Cerebellar nuclear complex (tissue), 1 donor: ENCODE results near the gene SLX9.

Experiments used
- DNase-seq, 2 experiments: peaks; one replicate each; lab custom pipeline; 2025; lab: John Stamatoyannopoulos, UW

Gene SLX9

DNA sequence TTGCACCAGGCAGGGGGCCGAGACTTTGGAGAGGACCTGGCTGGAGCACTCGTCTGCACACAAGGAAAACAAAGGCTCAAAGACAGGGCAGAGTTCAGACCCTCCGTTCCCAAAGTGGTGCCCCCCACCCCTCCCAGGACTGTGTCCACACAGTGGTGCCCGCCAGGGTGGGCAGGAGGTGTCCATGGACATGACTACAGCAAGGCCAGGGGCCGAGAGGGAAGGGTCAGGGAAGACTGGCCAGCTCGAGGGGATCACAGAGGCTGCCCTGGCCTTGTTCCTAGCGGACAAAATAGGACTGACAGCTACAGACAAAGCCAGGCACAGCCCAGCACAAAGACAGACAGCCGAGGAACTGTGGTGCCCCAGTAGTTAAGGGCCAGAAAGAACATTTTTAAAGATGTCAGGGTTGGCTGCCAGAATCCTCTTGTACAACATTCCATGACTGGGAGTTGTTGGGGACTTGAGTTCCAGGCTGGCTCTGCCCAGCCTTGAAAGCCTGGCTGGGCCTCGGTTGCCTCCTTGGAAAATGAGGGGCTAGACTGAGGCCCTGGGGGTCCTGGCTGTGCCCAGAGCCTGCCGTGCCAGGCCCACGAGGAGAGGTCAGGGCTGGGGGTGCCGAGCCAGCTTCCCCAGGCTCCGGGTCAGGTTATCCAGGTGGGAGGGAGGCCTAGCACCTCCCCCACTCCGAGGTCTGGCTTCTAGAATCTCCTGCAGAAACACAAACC is 63.7 kb downstream of the SLX9 start:
- no peak for DNase-seq

GRCh38 chr21:45004059-45004422 is 64.2 kb downstream of the SLX9 start:
- no peak for DNase-seq

DNA sequence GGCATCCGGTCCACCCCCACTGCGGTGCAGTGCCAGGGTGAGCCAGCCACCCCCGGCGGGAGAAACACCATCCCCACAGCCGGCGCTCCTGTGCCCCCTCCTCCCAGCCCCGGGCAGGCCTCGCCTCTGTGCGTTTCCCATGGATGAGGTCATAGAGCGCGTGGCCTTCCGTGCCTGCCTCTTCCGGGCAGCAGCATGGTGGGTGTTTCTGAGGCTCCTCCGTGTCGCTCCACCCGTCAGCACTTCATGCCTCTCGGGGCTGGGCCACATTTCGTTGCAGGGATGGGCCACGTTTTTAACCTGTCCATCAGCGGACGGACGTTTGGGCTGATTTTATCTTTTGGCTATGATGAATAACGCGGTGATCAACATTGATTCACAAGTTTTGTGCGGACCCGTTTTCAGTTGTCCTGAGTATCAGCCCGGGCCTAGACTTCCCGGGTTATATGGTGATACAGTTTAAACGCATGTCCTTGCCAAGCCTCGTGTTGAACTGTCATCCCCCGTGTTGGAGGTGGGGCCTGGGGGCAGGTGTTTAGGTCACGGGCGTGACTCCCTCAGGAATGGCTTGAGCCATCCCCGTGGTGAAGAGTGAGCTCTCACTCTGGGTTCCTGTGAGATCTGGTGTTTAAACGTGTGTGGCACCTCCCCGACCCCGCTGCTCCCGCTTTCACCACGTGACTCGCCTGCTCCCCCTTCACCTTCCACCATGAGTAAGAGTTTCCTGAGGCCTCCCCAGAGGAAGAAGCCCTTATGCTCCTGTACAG is 64.8 kb downstream of the SLX9 start:
- no peak for DNase-seq

GRCh38 chr21:45006536-45007095 is 66.8 kb downstream of the SLX9 start:
- no peak for DNase-seq

DNA sequence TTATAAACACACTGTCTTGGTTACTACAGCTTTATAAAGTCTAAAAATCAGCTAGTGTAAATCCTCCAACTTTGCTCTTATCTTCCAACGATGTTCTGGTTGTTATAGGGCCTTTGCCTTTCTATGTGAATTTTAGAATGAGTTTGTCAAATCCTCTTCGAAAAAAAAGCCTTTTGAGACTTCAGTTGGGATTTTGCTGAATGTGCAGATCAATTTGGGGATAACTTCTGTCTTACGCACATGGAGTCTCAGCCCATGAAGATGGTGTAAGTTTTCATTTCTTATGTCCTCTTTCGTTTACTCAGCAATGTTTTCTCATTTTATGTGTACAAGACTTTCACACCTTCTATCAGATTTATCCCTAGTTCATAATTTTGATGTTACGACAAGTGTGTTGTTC is 69.8 kb downstream of the SLX9 start:
- DNase-seq: no peak

DNA sequence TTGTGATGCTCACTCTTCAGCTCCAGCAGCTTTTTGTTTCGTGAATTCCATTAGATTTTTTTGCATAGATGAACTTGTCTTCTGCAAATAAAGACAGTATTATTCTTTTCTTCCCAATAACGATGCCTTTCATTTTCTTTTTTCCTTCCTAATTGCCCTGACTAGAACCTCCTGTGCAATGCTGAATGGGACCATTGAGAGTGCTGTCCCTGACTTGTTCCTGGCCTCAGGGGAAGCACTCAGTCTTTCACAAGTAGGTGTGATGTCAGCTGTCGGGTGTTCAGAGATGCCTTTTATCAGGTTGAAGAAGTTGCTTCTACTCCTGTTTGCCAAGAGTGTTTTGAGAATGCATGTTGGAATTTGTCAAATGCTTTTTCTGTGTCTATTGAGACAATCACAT is 70.3 kb downstream of the SLX9 start:
- no peak for DNase-seq

GRCh38 chr21:45010860-45011259 is 71.0 kb downstream of the SLX9 start:
- no peak for DNase-seq

GRCh38 chr21:45011426-45011825 is 71.6 kb downstream of the SLX9 start:
- DNase-seq: no peak

DNA sequence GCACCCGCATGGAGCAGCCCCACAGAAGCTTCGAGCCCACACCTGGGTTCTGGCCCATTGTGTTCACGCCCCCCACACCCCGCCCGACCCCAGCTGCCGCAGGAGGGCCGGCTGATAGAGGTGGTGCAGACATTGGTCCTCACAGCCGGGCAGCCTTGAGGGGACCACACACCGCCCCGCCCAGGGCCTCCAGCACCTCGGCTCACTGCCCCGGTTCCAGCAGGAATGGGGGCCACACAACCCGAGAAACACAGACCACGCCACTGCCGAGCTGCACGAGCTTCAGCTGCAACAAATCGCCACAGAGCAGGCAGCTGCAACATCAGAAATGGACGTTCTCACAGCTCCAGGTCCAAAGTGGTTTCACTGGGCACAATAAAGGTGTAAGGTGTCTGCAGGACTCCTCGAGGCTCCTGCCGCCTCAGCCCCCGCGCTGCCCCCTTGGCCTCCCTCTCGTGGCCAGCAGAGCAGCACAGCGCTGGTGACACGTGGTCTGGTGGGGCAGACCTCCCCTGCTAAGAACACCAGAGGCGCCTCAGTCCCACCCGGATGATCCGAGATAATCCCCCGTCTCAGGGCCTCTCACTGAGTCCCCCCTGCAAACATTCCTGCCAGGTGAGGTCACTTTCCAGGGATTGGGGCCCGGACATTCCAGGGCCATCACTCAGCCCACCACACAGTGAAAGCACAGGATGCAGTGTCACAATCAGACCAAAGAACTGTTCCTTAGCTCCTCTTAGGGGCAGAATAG is 72.3 kb downstream of the SLX9 start:
- DNase-seq: no peak

- no peak for DNase-seq
Measured at GRCh38 chr21:45012662-45013259, 72.9 kb downstream of the SLX9 start.

DNA sequence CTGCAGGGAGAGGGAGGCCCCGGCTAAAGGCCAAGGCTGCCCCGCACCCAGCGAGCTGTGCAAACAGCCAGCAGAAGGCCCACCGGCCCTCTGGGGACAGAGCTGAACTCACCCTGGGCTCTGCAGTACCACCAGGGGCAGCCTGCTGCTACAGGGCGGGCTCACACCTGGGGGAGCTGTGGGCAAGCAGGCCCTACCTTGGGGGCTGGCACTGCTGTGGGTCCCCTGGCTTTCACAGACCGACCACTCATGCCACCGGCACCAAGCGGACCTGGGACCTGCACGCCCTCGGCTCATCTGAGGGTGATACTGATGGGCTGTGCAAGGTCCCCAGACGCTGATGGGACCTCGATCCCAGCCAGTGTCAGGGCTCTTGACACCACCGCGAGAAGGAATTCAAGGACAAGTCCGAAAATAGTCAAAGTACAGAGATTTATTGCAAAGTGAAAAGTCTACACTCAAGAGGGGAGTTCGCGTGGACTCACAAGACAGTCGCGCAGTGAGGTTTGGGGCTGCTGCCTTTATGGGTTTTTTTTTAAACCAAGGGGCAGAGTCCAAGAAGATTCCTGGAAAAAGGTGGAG is 73.5 kb downstream of the SLX9 start:
- DNase-seq: no peak

DNA sequence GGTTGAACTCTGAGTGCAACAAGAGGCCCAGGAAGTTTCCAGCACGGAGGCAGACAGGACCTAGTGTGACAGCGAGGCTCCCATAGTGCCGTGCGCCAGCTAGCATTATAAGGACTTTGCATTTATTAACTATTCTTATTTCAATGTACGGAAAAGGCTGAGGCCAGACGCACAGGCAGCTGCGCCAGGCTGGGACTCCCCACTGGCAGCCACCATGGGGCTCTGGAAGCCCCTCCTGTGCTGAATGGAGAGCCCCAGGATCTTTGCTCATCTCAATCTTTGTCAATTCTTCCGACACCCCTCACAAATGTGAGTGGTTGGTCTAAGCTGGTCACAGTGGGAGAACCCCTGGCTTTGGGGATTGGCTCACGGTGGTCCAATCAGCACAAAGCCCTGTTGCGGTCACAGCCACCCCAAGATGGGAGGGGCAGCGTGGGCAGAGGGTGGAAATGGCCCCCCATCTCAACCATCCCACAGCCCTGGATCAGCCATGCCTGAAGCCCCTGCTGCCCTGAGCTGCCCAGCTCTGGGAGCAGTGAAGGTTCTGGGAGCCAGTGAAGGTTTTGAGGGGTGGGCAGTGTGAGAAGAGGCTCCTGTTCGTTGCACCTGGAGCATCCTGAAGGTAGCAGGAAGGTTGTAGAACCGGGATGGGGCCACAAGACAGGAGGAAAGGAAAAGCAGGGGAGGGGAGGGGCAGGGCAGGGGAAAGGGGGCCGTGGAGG is 75.1 kb downstream of the SLX9 start:
- no peak for DNase-seq

DNA sequence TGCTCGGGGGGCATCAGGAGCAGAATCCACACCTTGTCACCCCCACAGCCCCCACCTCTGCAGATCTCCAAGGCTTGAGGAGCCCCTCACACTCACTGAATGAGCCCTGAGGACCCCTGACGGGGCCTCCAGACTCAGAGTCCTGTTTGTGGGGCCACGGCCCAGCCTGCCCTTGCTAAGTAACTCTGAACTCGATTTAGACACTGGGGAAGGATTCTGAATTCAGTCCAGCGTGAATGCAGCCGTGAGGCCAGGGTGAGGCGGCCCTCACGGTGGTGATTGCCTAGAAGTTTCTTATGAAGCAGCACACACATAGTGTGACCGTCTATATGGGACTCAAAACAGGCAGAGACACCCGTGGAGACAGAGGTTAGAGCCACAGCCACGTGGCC is 75.6 kb downstream of the SLX9 start:
- DNase-seq: no peak

- no peak for DNase-seq
Measured at GRCh38 chr21:45016031-45016405, 76.2 kb downstream of the SLX9 start.

DNA sequence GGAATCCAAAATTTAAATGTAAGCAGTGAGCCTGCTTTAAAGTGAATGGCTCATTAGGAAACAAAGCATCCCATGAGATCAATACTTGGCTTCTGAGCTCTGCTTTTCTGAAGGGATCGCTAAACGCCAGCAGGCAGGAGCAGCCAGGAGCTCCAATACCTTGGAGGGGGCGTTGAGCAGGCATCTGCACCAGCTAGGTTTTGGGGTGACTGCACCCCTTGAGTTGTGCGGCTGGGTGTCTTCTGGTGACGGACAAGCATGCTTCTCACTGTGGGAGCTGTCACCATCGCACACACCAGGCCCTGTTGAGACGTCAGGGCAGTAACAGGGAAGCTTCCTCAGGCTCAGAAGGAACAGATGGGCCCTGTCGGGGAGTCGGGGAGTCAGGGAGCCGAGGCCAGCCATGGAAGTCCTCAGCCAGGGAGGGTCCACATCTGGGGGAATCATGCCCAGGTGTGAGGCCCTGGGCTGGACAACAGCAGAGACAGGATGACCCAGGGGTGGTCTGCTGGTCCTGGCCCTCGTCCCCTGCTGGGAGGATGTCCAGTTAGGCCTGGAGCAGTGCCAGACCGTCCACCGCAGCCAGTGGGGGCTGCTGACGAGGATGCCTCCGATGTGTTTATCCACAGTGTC is 76.7 kb downstream of the SLX9 start:
- no peak for DNase-seq

DNA sequence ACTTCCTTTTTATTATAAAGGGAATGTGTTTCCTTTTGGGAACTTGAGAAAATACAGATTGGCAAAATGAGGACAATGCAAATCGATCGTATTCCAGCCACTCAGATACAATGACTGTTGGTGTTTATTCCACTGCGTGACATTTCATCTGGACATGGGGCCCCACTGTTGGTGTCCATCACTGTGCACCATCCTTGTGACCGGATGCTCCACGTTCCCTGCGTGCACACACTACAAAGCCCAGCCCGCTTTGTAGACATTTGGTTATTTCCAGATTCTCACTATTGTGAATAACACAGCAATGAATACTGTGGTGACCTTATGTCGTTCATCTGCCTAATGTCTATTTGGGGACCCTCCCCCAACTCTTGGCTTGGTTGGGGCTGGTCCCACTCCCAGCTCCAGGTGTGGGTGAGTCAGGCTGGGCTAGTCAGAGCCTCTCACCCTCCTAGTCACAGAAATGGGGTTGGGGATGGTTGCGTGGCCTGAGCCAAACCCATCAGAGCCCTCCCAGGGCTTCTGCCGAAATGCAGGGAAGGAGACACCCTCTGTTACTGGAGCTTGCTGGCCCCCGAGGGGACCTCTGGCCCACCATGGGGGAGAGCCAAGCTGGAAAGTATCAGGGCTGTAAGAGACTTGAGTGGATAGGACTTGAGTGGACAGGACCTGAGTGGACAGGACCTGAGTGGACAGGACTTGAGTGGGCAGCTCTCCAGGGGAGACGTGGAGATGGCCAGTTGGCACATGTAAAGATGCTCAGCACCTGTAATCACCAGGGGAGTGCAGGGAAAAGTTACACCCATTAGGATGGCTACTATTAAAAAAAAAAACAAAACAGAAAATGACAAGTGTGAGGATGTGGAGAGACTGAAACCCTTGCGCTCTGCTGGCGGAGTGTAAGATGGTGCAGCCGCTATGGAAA is 77.5 kb downstream of the SLX9 start:
- no peak for DNase-seq

- DNase-seq: no peak
Measured at GRCh38 chr21:45018131-45019075, 78.6 kb downstream of the SLX9 start.

DNA sequence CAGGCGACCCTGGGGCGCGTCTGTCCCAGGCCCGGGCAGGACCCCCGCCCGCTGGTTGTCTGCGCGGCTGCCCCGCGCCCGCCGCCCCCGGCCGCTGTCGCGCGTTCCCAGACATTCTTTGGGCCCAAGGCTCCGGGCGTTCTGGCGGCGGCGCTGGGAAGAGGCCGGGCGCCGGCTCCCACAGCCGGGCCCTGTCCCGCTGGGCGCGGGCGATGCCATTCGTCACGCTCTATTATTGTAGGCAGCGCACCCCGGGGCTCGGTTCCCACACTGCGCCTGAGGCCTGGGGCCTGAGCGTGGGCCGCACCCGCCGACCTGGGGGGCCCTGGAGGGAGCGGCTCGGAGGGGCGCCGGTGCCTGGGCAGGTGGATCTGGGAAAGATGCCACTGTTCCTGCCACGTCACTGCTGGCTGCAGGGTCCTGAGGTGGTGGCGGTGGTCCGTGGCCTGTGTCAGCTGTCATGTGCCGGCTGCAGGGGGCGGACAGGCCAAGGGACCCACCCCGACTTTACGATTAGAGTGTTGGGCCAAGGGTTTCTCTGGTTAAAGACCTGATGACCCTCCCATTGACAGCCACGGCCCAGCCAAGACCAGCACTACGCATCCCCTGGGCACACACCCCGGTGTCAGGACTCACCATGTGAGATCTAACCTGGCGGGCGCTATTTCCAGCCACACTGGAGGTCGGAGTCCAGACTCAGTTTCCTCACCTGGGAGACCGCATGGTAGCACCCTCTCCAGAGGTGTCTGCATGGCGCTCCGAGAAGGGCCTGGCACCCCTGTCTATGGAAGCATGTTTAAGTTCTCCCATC is 79.5 kb downstream of the SLX9 start:
- DNase-seq: no peak
